Measurements from ENCODE around the gene NEUROD2.

NEUROD2 gene

DNA sequence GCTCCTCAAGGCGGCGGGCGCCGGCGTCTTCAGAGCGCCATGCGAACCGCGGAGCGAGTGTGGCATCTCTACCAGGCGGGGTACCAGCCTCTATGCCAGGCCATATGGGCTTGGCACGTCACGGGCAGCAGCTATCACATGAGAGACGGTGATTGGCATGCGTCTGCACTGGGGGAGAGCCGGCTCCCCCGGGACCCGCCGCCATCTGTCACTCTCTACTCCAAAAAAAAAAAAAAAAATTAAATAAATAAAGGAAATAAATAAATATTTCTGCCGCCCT lies at the start of gene NEUROD2:
NEUROD2 (minus strand) TSS at position 70 of the 280 bp plus-strand sequence. CDS start 1,321 bp downstream, outside the sequence.
- no peak for DNase-seq (ENCODE audit: low spot score)

- DNase-seq (ENCODE audit: low spot score), result no peak
These were observed 47.4 kb upstream of the NEUROD2 start for GRCh38 chr17:39655105-39655504.

DNA sequence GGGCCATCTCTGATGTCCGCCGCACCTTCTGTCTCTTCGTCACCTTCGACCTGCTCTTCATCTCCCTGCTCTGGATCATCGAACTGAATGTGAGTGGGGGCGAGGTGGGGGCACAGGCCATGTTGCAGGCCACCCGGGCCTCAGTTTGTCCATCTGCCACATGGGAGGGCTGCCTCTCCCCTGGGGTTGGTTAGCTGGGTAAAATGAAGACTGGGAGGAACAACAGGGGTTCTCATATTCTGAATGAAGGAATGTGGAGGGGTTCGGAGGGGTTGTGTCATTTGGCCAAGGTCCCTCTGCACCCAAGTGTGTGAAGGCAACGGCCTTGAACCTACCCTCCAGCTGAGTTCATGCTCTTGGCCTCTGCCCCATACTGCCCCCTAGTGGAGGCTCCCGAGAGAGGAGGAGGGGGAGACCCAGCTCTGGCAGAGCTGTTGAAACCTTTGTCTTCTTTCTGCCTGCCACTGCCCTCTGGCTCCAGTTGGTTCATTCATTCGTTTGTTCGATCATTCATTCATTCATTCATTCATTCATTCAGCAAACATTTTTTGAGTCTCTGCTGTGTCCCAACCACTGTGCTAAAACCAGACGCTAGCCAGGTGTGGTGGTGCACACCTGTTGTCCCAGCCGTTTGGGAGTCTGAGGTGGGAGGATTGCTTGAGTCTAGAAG lies 46.1 kb upstream of the NEUROD2 start:
- peak; percentile 85 for DNase-seq (ENCODE audit: low spot score)

DNA sequence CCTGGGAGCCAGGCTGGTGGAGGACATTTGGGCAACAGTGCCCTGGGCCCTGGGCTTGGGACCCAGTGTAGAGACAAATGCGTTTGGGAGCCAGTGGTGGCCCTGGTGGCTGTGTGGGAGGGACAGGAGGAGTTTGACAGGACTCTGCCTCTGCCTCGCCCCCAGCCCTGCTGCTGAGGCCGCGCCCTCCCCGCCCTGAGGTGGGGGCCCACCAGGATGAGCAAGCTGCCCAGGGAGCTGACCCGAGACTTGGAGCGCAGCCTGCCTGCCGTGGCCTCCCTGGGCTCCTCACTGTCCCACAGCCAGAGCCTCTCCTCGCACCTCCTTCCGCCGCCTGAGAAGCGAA lies 45.6 kb upstream of the NEUROD2 start:
- no peak for DNase-seq (ENCODE audit: low spot score)

- no peak for DNase-seq (ENCODE audit: low spot score)
These were observed 45.0 kb upstream of the NEUROD2 start for GRCh38 chr17:39652587-39653315.

DNA sequence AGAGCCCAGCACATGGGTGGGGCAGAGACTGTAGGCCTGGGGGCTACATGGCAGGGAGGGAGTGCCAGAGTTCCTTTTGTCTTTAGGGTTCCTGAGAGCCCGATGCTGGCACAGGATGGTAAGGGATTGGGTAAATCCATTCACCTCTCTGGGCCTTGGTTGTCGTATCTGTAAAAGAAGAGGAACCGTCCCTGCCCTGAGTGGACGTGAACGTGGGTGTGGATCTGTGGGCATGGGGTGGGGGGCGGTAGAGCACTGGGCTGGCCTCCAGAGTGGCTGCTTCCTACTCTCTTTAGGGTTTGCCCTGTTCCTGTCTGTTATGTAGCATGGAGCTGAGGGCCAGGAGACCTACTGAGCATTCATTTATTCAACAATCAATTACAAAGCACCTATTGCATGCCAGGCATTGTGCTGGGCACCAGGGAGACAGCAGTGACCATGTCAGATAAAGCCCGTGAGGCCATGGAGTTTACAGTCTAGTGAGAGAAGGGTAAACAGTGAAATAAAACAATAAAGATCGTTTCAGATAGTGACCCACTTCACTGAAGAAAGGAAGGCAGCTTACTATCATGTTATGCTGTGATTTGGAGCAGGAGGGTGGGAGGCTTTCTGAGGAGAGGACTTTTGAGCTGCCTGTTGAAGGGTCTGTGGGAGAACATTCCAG lies 44.3 kb upstream of the NEUROD2 start:
- DNase-seq (ENCODE audit: low spot score), result no peak

DNA sequence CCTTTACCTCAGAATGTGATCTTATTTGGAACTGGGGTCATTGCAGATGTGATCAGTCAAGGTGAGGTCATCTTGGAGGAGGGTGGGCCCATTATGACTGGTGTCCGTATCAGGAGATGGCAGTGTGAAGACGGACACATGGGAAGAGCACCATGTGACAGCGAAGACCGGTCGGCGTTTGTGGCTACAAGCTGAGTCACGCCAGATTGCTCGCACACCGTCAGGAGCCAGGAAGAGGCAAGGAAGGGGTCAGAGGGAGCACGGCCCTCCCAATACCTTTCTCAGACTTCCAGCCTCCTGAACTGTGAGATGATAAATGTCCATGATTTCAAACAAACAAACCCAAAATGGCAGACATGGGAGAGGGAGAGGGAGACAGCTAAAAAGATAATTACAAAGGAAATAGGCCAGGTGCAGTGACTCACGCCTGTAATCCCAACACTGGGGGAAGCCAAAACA lies 42.4 kb upstream of the NEUROD2 start:
- DNase-seq (ENCODE audit: low spot score), result no peak

DNA sequence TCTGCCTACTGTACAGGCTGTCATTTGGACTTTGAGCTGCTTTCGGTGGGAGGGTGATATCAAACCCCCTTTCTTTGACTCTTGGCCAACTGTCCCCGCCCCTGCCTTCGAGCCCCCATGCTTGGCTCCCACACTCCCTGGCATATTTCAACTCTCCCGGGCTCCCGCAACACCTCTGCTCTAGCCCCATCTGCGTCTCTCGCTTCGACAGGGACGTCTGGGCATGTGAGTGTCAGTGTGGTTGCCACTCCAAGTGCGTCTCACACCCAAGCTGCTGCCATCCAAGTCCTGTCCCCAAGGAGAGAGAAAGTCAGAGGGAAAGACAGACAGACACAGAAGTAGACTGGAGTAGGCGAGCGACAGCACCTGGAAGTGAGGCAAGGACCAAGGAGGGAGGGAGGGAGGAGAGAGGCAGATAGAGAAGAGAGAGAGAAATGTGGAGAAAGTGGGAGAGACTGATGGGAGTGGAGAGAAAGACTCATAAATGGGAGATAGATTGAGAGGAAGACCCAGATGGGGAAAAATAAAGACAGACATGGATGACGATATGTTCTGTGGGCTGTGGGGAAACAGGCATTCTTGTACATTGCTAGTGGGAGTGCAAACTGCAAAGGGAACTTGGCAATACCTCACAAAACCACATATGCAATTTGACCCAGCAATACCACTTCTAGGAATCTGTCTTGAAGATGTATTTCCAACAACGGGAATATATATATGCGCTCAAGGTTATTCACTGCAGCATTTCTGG lies 41.1 kb upstream of the NEUROD2 start:
- no peak for DNase-seq (ENCODE audit: low spot score)

- DNase-seq (ENCODE audit: low spot score), result no peak
These were observed 39.5 kb upstream of the NEUROD2 start for GRCh38 chr17:39647256-39647655.

DNA sequence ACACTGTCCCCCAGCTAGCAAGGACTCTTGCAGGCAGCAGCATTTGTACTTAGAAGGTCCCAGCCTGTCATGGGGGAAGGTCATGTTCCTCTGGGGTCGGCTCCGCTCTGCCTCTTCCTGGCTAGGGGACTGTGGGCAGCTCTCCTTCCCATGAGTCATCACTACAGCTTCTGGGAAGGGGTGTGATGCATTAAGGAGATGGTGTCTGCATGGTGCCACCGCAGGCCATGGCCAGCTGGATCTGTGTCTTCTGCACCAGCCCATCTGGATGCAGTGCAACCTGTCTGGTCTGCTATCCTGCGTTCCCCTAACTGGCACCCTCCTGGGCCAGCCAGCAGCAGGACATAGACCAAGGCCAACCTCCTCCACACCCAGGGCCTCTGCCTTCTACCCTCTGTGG lies 35.6 kb upstream of the NEUROD2 start:
- DNase-seq (ENCODE audit: low spot score), result peak; percentile 57

GRCh38 chr17:39642291-39643074 lies 34.8 kb upstream of the NEUROD2 start:
- no peak for DNase-seq (ENCODE audit: low spot score)

GRCh38 chr17:39641883-39642282 lies 34.2 kb upstream of the NEUROD2 start:
- no peak for DNase-seq (ENCODE audit: low spot score)

- no peak for DNase-seq (ENCODE audit: low spot score)
These were observed 33.4 kb upstream of the NEUROD2 start for GRCh38 chr17:39641097-39641496.

DNA sequence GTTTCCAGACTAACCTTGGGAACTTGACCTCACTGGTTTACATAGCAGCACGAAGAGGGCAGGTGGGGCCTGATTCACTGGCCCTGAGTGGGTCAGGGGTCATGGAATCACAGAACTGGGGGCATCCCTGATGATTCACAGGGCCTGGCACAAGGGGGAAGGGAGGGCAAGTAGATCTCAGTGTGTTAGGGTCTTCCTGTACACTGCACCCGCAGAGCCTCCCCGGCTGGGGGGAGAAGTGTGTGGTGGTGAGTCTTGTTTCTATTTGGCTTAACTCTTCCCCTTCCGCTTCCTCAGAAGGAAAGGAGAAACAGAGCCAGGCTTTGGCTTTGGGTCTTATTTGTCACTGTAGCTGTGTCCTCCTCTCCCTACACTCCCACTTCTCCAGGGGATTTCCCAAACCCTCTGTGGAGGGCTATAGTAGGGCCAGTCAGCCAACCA lies 32.9 kb upstream of the NEUROD2 start:
- DNase-seq (ENCODE audit: low spot score), result no peak

GRCh38 chr17:39639566-39640458 lies 32.1 kb upstream of the NEUROD2 start:
- no peak for DNase-seq (ENCODE audit: low spot score)

GRCh38 chr17:39639043-39639442 lies 31.3 kb upstream of the NEUROD2 start:
- no peak for DNase-seq (ENCODE audit: low spot score)

DNA sequence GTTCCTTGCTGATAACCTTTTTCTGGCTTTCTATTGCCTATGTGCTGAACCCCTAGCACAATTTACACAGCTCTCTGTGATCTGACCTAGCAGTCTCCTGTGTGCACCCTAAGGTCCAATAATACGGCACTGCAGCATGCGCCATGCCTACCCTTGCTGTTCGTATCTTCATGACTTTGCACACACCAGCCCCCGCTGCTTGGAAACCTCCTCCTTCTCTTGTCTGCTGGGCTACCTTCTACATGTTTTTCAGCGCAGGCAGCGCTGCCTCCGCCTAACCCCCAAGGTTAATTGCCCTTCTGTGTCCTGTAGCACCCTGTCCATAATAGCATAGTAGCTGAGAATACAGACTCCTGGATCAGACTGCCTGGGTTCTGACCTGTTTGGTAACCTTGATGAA lies 30.6 kb upstream of the NEUROD2 start:
- no peak for DNase-seq (ENCODE audit: low spot score)

- peak; percentile 97 for DNase-seq (ENCODE audit: low spot score)
These were observed 29.4 kb upstream of the NEUROD2 start, which contains the start of gene STARD3 for GRCh38 chr17:39636927-39637736. Gene STARD3, plus strand, starts transcription at chr17:39637144. Its CDS starts 16,388 bp downstream, at chr17:39653532.

DNA sequence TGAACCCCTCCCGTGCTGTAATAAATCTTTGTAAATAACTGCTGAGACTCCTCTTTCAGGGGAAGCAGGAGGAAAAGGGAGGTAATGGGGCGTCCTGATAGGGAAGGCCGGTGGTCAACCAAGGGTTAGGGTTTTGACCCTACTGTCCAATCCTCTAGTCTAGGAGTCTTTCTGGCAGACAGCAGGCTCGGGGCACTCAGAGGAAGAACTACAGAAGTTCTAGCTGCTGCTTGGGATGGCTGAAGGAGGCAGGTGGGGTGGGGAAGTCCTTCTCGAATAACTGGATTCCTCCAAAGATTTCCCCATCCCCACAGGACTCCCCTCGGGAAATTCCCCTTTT lies 28.8 kb upstream of the NEUROD2 start:
- DNase-seq (ENCODE audit: low spot score), result no peak

DNA sequence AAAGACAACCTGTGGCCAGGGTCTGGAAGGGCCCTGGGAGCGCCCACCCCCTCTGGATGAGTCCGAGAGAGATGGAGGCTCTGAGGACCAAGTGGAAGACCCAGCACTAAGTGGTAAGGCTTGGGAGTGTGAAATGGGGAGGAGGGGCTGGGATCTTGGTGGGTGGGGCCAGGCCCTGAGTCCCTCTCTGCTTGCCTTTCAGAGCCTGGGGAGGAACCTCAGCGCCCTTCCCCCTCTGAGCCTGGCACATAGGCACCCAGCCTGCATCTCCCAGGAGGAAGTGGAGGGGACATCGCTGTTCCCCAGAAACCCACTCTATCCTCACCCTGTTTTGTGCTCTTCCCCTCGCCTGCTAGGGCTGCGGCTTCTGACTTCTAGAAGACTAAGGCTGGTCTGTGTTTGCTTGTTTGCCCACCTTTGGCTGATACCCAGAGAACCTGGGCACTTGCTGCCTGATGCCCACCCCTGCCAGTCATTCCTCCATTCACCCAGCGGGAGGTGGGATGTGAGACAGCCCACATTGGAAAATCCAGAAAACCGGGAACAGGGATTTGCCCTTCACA lies 28.0 kb upstream of the NEUROD2 start:
- no peak for DNase-seq (ENCODE audit: low spot score)
